GM18511 (cell line): Measurements from ENCODE around the gene SMIM13.

Experiments used
- ATAC-seq: cut with Tn5 transposase; IDR thresholded peaks from one replicate; pipeline ENCODE4 v1.9.1; 2021; ENCODE audit warnings: mild to moderate bottlenecking, moderate library complexity; ENCODE audit not compliant: unreplicated experiment

SMIM13 gene

GRCh38 chr6:11185204-11185842 is 91.7 kb downstream of the SMIM13 start:
- ATAC-seq: no peak

DNA sequence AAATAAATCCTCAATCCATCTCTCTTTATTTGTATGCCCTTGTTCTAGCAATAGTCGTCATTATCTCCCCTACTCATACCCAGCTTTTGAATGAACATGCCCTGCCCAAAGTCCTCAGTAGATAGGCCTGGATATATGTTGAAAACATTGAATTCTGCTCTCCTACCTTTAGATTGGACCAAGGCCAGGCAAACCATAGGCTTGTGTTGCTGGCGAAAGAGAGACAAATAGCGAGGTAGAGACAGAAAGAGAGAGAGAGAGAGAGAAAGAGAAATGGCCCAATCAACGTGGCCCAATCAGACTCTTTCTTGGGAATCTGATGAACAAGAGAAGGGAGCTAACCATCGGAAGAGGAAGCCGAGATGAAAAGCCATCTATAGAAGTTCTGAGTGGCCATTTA is 93.7 kb downstream of the SMIM13 start:
- no peak for ATAC-seq
